HUES6 (cell line): ENCODE measurements around the gene TCL1A.
"Not testable (repeated sequence)": the region's sequence is repeated elsewhere in the genome, so short reads cannot be mapped to it uniquely, and the experiment has no call there.

Experiments used
- H3K27ac ChIP-seq: 2 replicates; pipeline ENCODE4 v1.7.0; 2013; ENCODE audit warnings: low read depth, mild to moderate bottlenecking, low read length, inconsistent platforms
- H3K27me3 ChIP-seq: 2 replicates; pipeline ENCODE4 v1.6.1; 2013; ENCODE audit warnings: low read length; ENCODE audit not compliant: control insufficient read depth, insufficient read depth
- H3K36me3 ChIP-seq: 2 replicates; pipeline ENCODE4 v1.6.1; 2013; ENCODE audit warnings: low read length; ENCODE audit not compliant: control insufficient read depth, insufficient read depth
- H3K4me1 ChIP-seq: 2 replicates; pipeline ENCODE4 v1.6.1; 2013; ENCODE audit warnings: low read length; ENCODE audit not compliant: control insufficient read depth, insufficient read depth
- H3K4me3 ChIP-seq: 2 replicates; pipeline ENCODE4 v1.5.1; 2013; ENCODE audit warnings: low read depth, low read length
- H3K9ac ChIP-seq: one replicate; pipeline ENCODE4 v1.6.1; 2013; ENCODE audit warnings: mild to moderate bottlenecking, low read length
- H3K9me3 ChIP-seq: 2 replicates; pipeline ENCODE4 v1.6.1; 2013; ENCODE audit warnings: low read depth, low read length; ENCODE audit not compliant: control insufficient read depth, insufficient read depth

TCL1A gene

GRCh38 chr14:95733212-95733611, 19.3 kb upstream of the TCL1A start:
- no peak overlapping the region for H3K9ac ChIP-seq
- no peaks in the 10 kb centered on the region for H3K9me3 ChIP-seq
- no peaks in the 10 kb centered on the region for H3K36me3 ChIP-seq
- no peak overlapping the region for H3K4me3 ChIP-seq
- peaks cover 18% of the 10 kb centered on the region for H3K4me1 ChIP-seq
- no peak overlapping the region for H3K27ac ChIP-seq
- H3K27me3 ChIP-seq, result no peaks in the 10 kb centered on the region

GRCh38 chr14:95730126-95730525, 16.2 kb upstream of the TCL1A start:
- Histone ChIP-seq H3K4me1 (peaks cover 18% of the 10 kb centered on the region), H3K9me3 (no peaks in the 10 kb centered on the region), H3K4me3 (no peak overlapping the region), H3K27me3 (no peaks in the 10 kb centered on the region), H3K36me3 (no peaks in the 10 kb centered on the region), H3K9ac (no peak overlapping the region), H3K27ac (no peak overlapping the region)

DNA sequence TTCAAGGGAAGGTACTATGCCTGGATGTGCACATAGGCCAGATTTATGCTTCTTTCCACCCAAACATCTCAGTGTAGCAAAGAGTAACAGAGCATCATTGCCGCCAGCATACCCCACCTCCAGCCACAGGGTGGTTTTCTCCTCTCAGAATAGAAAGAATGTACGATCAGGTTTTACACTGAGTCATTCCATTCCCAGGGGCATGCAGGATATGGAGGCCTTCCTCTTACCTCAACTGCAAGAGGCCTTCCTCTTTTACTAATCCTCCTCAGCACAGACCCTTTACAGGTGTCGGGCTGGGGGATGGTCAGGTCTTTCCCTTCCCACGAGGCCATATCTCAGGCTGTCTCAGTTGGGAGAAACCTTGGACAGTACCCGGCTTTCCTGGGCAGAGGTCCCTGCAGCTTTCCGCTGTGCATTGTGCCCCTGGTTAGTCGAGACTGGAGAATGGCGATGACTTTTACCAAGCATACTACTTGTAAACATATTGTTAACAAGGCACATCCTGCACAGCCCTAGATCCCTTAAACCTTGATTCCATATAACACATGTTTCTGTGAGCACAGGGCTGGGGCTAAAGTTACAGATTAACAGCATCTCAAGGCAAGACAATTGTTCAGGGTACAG, 15.6 kb upstream of the TCL1A start:
- not testable (repeated sequence) for H3K9me3 ChIP-seq, H3K4me3 ChIP-seq, H3K27ac ChIP-seq, H3K36me3 ChIP-seq, H3K27me3 ChIP-seq, H3K9ac ChIP-seq
- peaks cover 18% of the 10 kb centered on the region for H3K4me1 ChIP-seq

GRCh38 chr14:95727056-95727700, 13.3 kb upstream of the TCL1A start:
- H3K9me3 ChIP-seq, result no peaks in the 10 kb centered on the region
- no peak overlapping the region for H3K9ac ChIP-seq
- peaks cover 18% of the 10 kb centered on the region for H3K4me1 ChIP-seq
- no peak overlapping the region for H3K27ac ChIP-seq
- H3K4me3 ChIP-seq, result no peak overlapping the region
- no peaks in the 10 kb centered on the region for H3K27me3 ChIP-seq
- H3K36me3 ChIP-seq, result no peaks in the 10 kb centered on the region

DNA sequence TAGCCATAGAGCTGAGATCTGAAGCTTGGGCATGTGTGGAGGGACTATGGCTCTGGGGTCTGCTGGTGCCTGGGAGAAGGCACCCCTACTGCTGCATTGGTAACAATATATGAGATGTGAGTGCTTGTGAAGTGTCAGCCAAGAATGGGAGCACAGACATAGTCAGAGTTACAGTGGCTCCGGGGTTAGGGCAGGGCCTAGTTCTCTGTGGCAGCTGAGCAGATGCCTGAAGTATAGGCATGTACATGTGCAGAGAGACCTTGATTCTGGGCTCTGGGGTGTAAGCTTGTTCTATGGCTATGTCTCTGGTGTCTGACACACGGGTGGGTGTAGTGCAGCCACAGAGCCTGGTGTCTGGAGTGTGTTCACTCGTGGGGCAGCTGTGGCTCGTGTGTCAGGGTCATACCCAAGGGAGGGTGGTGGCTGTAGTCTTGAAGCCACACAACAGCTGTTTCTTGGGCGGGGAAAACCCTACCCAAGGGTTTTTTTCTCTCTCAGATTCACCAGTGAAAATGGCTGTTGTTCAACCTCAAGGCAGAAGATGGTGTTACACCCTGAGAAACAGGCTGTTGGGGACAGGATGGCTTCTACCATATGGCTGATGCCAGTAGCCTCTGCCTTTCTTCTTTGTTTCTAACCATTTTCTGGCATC, 11.9 kb upstream of the TCL1A start:
- Histone ChIP-seq H3K9me3 (no peaks in the 10 kb centered on the region), H3K27me3 (no peaks in the 10 kb centered on the region), H3K9ac (no peak overlapping the region), H3K36me3 (no peaks in the 10 kb centered on the region), H3K27ac (no peak overlapping the region), H3K4me1 (peaks cover 12% of the 10 kb centered on the region), H3K4me3 (no peak overlapping the region)

- no peaks in the 10 kb centered on the region; the same call in 1 of the 2 replicates for H3K4me1 ChIP-seq
- no peak overlapping the region for H3K27ac ChIP-seq
- no peaks in the 10 kb centered on the region for H3K27me3 ChIP-seq
- H3K9me3 ChIP-seq, result no peaks in the 10 kb centered on the region
- H3K36me3 ChIP-seq, result no peaks in the 10 kb centered on the region
- no peak overlapping the region for H3K4me3 ChIP-seq
- no peak overlapping the region for H3K9ac ChIP-seq
Measured at GRCh38 chr14:95722525-95723190, 8.7 kb upstream of the TCL1A start.

GRCh38 chr14:95712398-95712797, 1.5 kb downstream of the TCL1A start:
- no peak overlapping the region for H3K9ac ChIP-seq

DNA sequence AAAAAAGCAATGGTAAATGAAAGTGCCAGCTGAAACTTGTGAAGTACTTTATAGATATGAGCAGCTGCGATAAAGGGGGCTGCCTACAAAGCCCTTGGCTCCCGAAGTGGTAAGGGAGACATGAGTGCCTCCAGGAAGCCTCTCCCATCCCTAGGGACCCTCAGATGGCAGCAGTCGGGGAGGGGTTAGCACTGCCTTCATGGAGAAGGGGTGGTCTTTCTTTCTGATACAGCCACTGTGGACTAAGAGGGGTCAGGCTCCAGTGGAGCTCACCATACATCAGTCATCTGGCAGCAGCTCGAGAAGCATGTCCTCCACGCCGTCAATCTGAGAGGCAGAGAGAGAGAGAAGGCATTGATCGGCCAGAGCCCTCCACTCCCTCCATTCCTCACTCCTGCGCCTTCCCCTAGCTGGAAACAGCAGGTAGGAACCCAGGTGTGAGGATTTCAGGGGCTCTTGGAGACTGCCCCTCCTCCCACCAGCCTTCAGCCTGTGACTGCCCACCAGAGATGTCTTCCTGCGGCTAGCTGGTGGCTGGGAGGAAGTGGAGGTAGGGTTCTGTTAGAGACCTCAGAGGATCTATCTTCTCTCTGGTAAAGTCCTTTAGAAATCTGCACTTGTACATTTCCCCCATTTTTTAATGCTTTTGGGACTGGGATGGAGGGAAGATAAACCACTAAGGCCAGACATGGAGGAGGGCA, 2.3 kb downstream of the TCL1A start:
- no peaks in the 10 kb centered on the region for H3K4me1 ChIP-seq
- H3K27me3 ChIP-seq, result peaks cover 21% of the 10 kb centered on the region
- no peak overlapping the region for H3K27ac ChIP-seq
- H3K9ac ChIP-seq, result no peak overlapping the region
- H3K9me3 ChIP-seq, result no peaks in the 10 kb centered on the region
- no peaks in the 10 kb centered on the region for H3K36me3 ChIP-seq
- no peak overlapping the region for H3K4me3 ChIP-seq

More at GRCh38 chr14:95712398-95712797, 1.5 kb downstream of the TCL1A start:
- H3K36me3 ChIP-seq, result no peaks in the 10 kb centered on the region
- no peak overlapping the region for H3K4me3 ChIP-seq
- H3K4me1 ChIP-seq, result no peaks in the 10 kb centered on the region
- H3K9me3 ChIP-seq, result no peaks in the 10 kb centered on the region
- H3K27me3 ChIP-seq, result peaks cover 21% of the 10 kb centered on the region
- H3K27ac ChIP-seq, result no peak overlapping the region

- Histone ChIP-seq H3K27ac (no peak overlapping the region), H3K27me3 (peaks cover 23% of the 10 kb centered on the region), H3K36me3 (no peaks in the 10 kb centered on the region), H3K4me1 (no peaks in the 10 kb centered on the region), H3K9me3 (no peaks in the 10 kb centered on the region), H3K4me3 (no peak overlapping the region), H3K9ac (no peak overlapping the region)
Measured at GRCh38 chr14:95710106-95710505, 3.8 kb downstream of the TCL1A start.

- H3K36me3 ChIP-seq, result no peaks in the 10 kb centered on the region
- no peaks in the 10 kb centered on the region for H3K9me3 ChIP-seq
- H3K27me3 ChIP-seq, result peaks cover 50% of the 10 kb centered on the region
- H3K27ac ChIP-seq, result no peak overlapping the region
- H3K4me1 ChIP-seq, result peaks cover 4% of the 10 kb centered on the region
- H3K9ac ChIP-seq, result no peak overlapping the region
- H3K4me3 ChIP-seq, result no peak overlapping the region
Measured at GRCh38 chr14:95707327-95707726, 6.6 kb downstream of the TCL1A start.
